HepG2 (cell line): ENCODE measurements around the gene ETS1. TPM values are rescaled to one million over a fixed set of nuclear protein-coding genes. Genes with fewer than 3 reads are reported as not detected.

ENCODE experiments used
- ATAC-seq: fragments of 200-7000 bp; cut with Tn5 transposase; 3 replicates; pipeline ENCODE4 v1.9.1; 2020; ENCODE audit warnings: mild to moderate bottlenecking, moderate library complexity
- BruUV-seq: library from RNA; stranded (reverse); fragments of 400-500 nt; replicated peaks from 2 replicates; lab custom pipeline; 2021; lab: Mats Ljungman, UMichigan
- CTCF ChIA-PET: fragments of 300-600 bp; formaldehyde crosslinking; extraction: SDS; loops from one replicate; lab custom pipeline; 2021; ENCODE audit warnings: low total read pairs, inconsistent platforms, low intra/inter-chr PET ratio; lab: Yijun Ruan, JAX
- POLR2A ChIA-PET: fragments of 350-600 bp; sonication (Branson Sonifier 250); formaldehyde crosslinking; loops from one replicate; lab custom pipeline; 2020; ENCODE audit warnings: antibody characterized with exemption, inconsistent platforms; lab: Yijun Ruan, JAX
- DNase-seq: peaks from one replicate; pipeline ENCODE4 v3.0.0-alpha.2; 2015; ENCODE audit warnings: low spot score
- FAIRE-seq: peaks from 3 replicates; lab custom pipeline; 2011; peaks lifted over from hg19 to GRCh38; lab: Jason Lieb, UNC
- H2AFZ ChIP-seq: one replicate; pipeline ENCODE4 v1.6.1; 2011; ENCODE audit warnings: low read length, inconsistent platforms
- H3K27ac ChIP-seq: fragments of 300-600 bp; 3 replicates; pipeline ENCODE4 v1.8.0; 2011; ENCODE audit warnings: mixed run types, mild to moderate bottlenecking, mixed read lengths, low read length, inconsistent platforms; ENCODE audit not compliant: insufficient read depth; ENCODE audit errors: extremely low read length
- H3K27me3 ChIP-seq, 2 experiments: fragments of 200-600 bp in 1 of 2; 2 replicates in 1 of 2; 3 replicates in 1 of 2; pipeline versions ENCODE4 v1.6.0 to v1.8.0; 2011; ENCODE audit warnings: low read length in 2 of 2, mild to moderate bottlenecking in 2 of 2, moderate library complexity in 2 of 2, inconsistent platforms in 1 of 2; ENCODE audit not compliant: insufficient read depth in 2 of 2, control insufficient read depth in 1 of 2
- H3K36me3 ChIP-seq, 2 experiments: fragments of 200-600 bp in 1 of 2; replicated peaks in 1 of 2; 2 replicates in 1 of 2; 3 replicates in 1 of 2; pipeline versions ENCODE4 v1.5.1 to v1.8.0; 2011; ENCODE audit warnings: low read length in 2 of 2, inconsistent platforms in 1 of 2; ENCODE audit not compliant: insufficient read depth in 2 of 2, control insufficient read depth in 1 of 2
- H3K4me1 ChIP-seq: 2 replicates; pipeline ENCODE4 v1.5.1; 2012; ENCODE audit warnings: low read length, inconsistent platforms; ENCODE audit not compliant: insufficient read depth
- H3K4me2 ChIP-seq: 2 replicates; pipeline ENCODE4 v1.6.0; 2011; ENCODE audit warnings: low read depth, low read length, inconsistent platforms
- H3K4me3 ChIP-seq, 3 experiments: fragments of 200-600 bp in 1 of 3; sonication (generic), shearing (Covaris generic) in 1 of 3; replicated peaks in 1 of 3; 2 replicates each; pipeline ENCODE4 v1.5.1; 2011 to 2016; ENCODE audit warnings: low read length in 3 of 3, inconsistent platforms in 2 of 3, low read depth in 2 of 3, mild to moderate bottlenecking in 2 of 3, control low read depth in 1 of 3, mixed read lengths in 1 of 3; ENCODE audit not compliant: insufficient read depth in 1 of 3
- H3K79me2 ChIP-seq: one replicate; pipeline ENCODE4 v1.6.1; 2011; ENCODE audit warnings: low read length, inconsistent platforms; ENCODE audit not compliant: insufficient read depth
- H3K9ac ChIP-seq: 2 replicates; pipeline ENCODE4 v1.6.0; 2011; ENCODE audit warnings: mild to moderate bottlenecking, low read depth, low read length, inconsistent platforms; ENCODE audit not compliant: insufficient read depth
- H3K9me3 ChIP-seq: 2 replicates; pipeline ENCODE4 v1.5.1; 2012; ENCODE audit warnings: mild to moderate bottlenecking, low read length
- H4K20me1 ChIP-seq: 2 replicates; pipeline ENCODE4 v1.6.0; 2011; ENCODE audit warnings: inconsistent platforms, mild to moderate bottlenecking, low read length, moderate library complexity; ENCODE audit not compliant: insufficient read depth
- ATF7 ChIP-seq, 2 experiments: fragments of 450-650 bp in 1 of 2; sonication (generic) in 1 of 2; formaldehyde crosslinking in 1 of 2; IDR thresholded peaks; 2 replicates each; pipeline versions ENCODE4 v1.4.0 to v1.6.1; 2016 to 2020; ENCODE audit warnings: antibody characterized with exemption in 1 of 2, mild to moderate bottlenecking in 1 of 2, missing genetic modification reagents in 1 of 2
- EP300 ChIP-seq, 3 experiments: sonication (generic) in 1 of 3; formaldehyde crosslinking in 1 of 3; IDR thresholded peaks; 2 replicates each; pipeline versions ENCODE4 v1.5.1 to v1.6.1; 2011 to 2020; ENCODE audit warnings: low read depth in 2 of 3, low read length in 2 of 3, borderline replicate concordance in 1 of 3, improper control_type of control experiment in 1 of 3, mild to moderate bottlenecking in 1 of 3, missing genetic modification reagents in 1 of 3, moderate library complexity in 1 of 3
- HDAC6 ChIP-seq: fragments of 200-600 bp; sonication (generic); IDR thresholded peaks from 2 replicates; pipeline ENCODE4 v1.7.0; 2017; ENCODE audit warnings: mild to moderate bottlenecking, antibody characterized with exemption, low read length, low read depth
- IKZF4 ChIP-seq: sonication (generic); formaldehyde crosslinking; IDR thresholded peaks from 2 replicates; pipeline ENCODE4 v1.5.1; 2020; ENCODE audit warnings: borderline replicate concordance, mild to moderate bottlenecking, low read depth, missing genetic modification reagents; ENCODE audit errors: not compliant biosample characterization
- MIER2 ChIP-seq: IDR thresholded peaks from 2 replicates; pipeline ENCODE4 v1.6.1; 2016; ENCODE audit warnings: missing biosample characterization, missing genetic modification reagents
- PCBP1 ChIP-seq: fragments of 200-400 bp; formaldehyde crosslinking; IDR thresholded peaks from 2 replicates; pipeline ENCODE4 v1.6.1; 2017; ENCODE audit warnings: mild to moderate bottlenecking, low read depth, low read length, borderline replicate concordance
- POLR2A ChIP-seq, 2 experiments: IDR thresholded peaks; 2 replicates each; pipeline ENCODE4 v1.6.1; 2011; ENCODE audit warnings: low read depth in 2 of 2, low read length in 2 of 2, mild to moderate bottlenecking in 1 of 2, moderate library complexity in 1 of 2; ENCODE audit not compliant: insufficient read depth in 1 of 2
- SOX6 ChIP-seq, 2 experiments: fragments of 450-650 bp in 1 of 2; sonication (generic) in 1 of 2; formaldehyde crosslinking in 1 of 2; IDR thresholded peaks; 2 replicates each; pipeline versions ENCODE4 v1.4.0 to v1.6.1; 2017 to 2020; ENCODE audit warnings: antibody characterized with exemption in 1 of 2, mild to moderate bottlenecking in 1 of 2, missing genetic modification reagents in 1 of 2
- ZBTB7B ChIP-seq: sonication (generic); formaldehyde crosslinking; IDR thresholded peaks from 2 replicates; pipeline ENCODE4 v1.4.0; 2020; ENCODE audit warnings: missing genetic modification reagents
- ZNF333 ChIP-seq: sonication (generic); formaldehyde crosslinking; IDR thresholded peaks from 2 replicates; pipeline ENCODE4 v1.4.0; 2020; ENCODE audit warnings: mild to moderate bottlenecking, missing genetic modification reagents, borderline replicate concordance
- ZNF44 ChIP-seq: sonication (generic); formaldehyde crosslinking; IDR thresholded peaks from 2 replicates; pipeline ENCODE4 v1.5.1; 2020; ENCODE audit warnings: mild to moderate bottlenecking, missing genetic modification reagents
- ZNF674 ChIP-seq: sonication (generic); formaldehyde crosslinking; IDR thresholded peaks from 2 replicates; pipeline ENCODE4 v1.5.0; 2020; ENCODE audit warnings: low read depth, mild to moderate bottlenecking, missing genetic modification reagents
- WGBS: methylation state at CpG from one replicate; pipeline ENCODE4 v1.1.6; 2017; ENCODE audit warnings: low lambda C conversion rate; 5-methylcytosine and 5-hydroxymethylcytosine counted together
- in situ Hi-C: cut with HindIII; loops from 2 replicates; pipeline ENCODE4 v1.10.0; 2017; ENCODE audit warnings: low pct_unique_long_range_greater_than_20kb; ENCODE audit not compliant: extremely low pct_ligation_motif_present
- intact Hi-C: fragments of 100-400 bp; cut with micrococcal nuclease; formaldehyde crosslinking; loops from one replicate; pipeline ENCODE4 v1.10.0; 2022; ENCODE audit not compliant: unreplicated experiment
- polyA plus RNA-seq, 8 experiments: library from polyadenylated mRNA; depleted of rRNA in 3 of 8; stranded (reverse) in 7 of 8; unstranded in 1 of 8; fragments of >200 nt; fragmentation: Illumina TruSeq in 4 of 8; extraction: Trizol in 4 of 8; gene quantifications; 2 replicates each; pipeline versions ENCODE4 v1.2.1 to v1.2.3, GENCODE V29; 2011 to 2016; ENCODE audit warnings: low read depth in 4 of 8, missing spikeins in 1 of 8, mixed read lengths in 1 of 8; ENCODE audit not compliant: insufficient read depth in 1 of 8
- total RNA-seq, 5 experiments: library from RNA; depleted of rRNA; stranded (reverse); fragments of >200 nt; fragmentation: Illumina TruSeq; extraction: Trizol; gene quantifications; 2 replicates each; pipeline ENCODE4 v1.2.3, GENCODE V29; 2016; ENCODE audit warnings: low read depth in 1 of 5
- TF ChIP-seq, protein P1 (sequence below): sonication (generic); formaldehyde crosslinking; IDR thresholded peaks from 2 replicates; pipeline ENCODE4 v1.5.0; 2020; ENCODE audit warnings: mild to moderate bottlenecking, missing genetic modification reagents

Gene ETS1
- total and polyA plus RNA-seq, 2 of the 13 experiments (the other 11 are each of a cell fraction or from before 2014, with no cell fraction given) = 0.18 to 0.34 TPM

DNA sequence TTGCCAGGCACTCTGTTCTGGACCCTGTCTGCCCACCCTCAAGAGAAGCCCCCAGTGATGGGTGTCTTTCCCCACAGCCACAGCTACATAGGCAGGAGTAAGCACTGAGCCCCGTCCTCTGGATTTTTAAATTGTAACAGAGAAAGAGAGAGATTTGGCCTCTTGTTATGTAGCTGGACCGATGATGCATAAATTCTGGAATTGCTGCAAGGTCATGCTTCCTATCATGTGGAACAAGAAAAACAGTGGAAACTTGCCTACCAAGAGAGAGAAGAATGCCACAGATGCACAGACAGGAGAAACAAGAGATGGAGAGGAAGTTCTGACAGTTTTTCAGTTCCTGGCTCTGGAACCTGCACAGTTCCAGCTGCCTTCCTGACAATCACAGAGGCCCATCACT, 150.2 kb downstream of the ETS1 start:
- DNase-seq = no peak
- Histone ChIP-seq H3K4me2 (no peak overlapping the region), H3K27me3 (no peaks in the 10 kb centered on the region; a peak in 1 of 5 replicates), H3K79me2 (no peaks in the 10 kb centered on the region), H3K36me3 (no peaks in the 10 kb centered on the region), H3K9ac (no peak overlapping the region), H3K4me1 (no peaks in the 10 kb centered on the region), H2AFZ (no peak overlapping the region), H4K20me1 (no peaks in the 10 kb centered on the region), H3K27ac (no peak overlapping the region), H3K9me3 (no peaks in the 10 kb centered on the region), H3K4me3 (no peak overlapping the region)
- intact Hi-C loops (no loop called here), in situ Hi-C loops (no loop called here)
- no peak for FAIRE-seq
- WGBS = 35% methylated on average over 2 of the region's 2 CpGs
- no TSS peak for BruUV-seq
- ATAC-seq = no peak
- CTCF ChIA-PET = no interaction called here
- TF ChIP-seq, protein P1, sequence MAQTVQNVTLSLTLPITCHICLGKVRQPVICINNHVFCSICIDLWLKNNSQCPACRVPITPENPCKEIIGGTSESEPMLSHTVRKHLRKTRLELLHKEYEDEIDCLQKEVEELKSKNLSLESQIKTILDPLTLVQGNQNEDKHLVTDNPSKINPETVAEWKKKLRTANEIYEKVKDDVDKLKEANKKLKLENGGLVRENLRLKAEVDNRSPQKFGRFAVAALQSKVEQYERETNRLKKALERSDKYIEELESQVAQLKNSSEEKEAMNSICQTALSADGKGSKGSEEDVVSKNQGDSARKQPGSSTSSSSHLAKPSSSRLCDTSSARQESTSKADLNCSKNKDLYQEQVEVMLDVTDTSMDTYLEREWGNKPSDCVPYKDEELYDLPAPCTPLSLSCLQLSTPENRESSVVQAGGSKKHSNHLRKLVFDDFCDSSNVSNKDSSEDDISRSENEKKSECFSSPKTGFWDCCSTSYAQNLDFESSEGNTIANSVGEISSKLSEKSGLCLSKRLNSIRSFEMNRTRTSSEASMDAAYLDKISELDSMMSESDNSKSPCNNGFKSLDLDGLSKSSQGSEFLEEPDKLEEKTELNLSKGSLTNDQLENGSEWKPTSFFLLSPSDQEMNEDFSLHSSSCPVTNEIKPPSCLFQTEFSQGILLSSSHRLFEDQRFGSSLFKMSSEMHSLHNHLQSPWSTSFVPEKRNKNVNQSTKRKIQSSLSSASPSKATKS (CRISPR knock-in tag) = no peak
- TF ChIP-seq ATF7 (IDR thresholded peaks at IDR 0.05) = no peak
- TF ChIP-seq ATF7 (CRISPR knock-in tag; IDR thresholded peaks at IDR 0.05) = no peak
- no peak for TF ChIP-seq ZNF44
- no peak for TF ChIP-seq MIER2 (CRISPR knock-in tag)
- TF ChIP-seq ZNF333 (CRISPR knock-in tag) = no peak
- no peak for TF ChIP-seq POLR2A (IDR thresholded peaks at IDR 0.05; ENCODE audit: insufficient read depth in 1 of 2, low read depth in 2 of 2, low read length in 2 of 2)
- no peak for TF ChIP-seq PCBP1
- TF ChIP-seq HDAC6 = no peak
- TF ChIP-seq IKZF4 = no peak
- no peak for TF ChIP-seq SOX6 (IDR thresholded peaks at IDR 0.05)
- TF ChIP-seq SOX6 (CRISPR knock-in tag; IDR thresholded peaks at IDR 0.05) = no peak
- no peak for TF ChIP-seq ZNF674 (CRISPR knock-in tag)
- TF ChIP-seq EP300 (IDR thresholded peaks at IDR 0.05; ENCODE audit: low read depth in 2 of 2, low read length in 2 of 2) = no peak
- no peak for TF ChIP-seq EP300 (CRISPR knock-in tag; IDR thresholded peaks at IDR 0.05; ENCODE audit: borderline replicate concordance)
- no peak for TF ChIP-seq ZBTB7B (CRISPR knock-in tag)
- POLR2A ChIA-PET = no interaction called here
